HepG2 (cell line): ENCODE results near the gene CORO7. TPM values are rescaled to one million over a fixed set of nuclear protein-coding genes. Genes with fewer than 3 reads are reported as not detected.

Experiments
- MYNN ChIP-seq: sonication (generic); formaldehyde crosslinking; IDR thresholded peaks from 2 replicates; pipeline ENCODE4 v1.4.0; 2020; ENCODE audit warnings: mild to moderate bottlenecking, low read depth, missing genetic modification reagents
- NR1H2 ChIP-seq: sonication (generic); formaldehyde crosslinking; IDR thresholded peaks from 2 replicates; pipeline ENCODE4 v1.8.1; 2022; ENCODE audit warnings: low read depth, missing genetic modification reagents, borderline replicate concordance
- SIX1 ChIP-seq: sonication (generic); formaldehyde crosslinking; IDR thresholded peaks from 2 replicates; pipeline ENCODE4 v1.4.0; 2020; ENCODE audit warnings: missing genetic modification reagents, borderline replicate concordance
- SP4 ChIP-seq: sonication (generic); formaldehyde crosslinking; IDR thresholded peaks from 2 replicates; pipeline ENCODE4 v1.8.1; 2023; ENCODE audit warnings: mild to moderate bottlenecking, missing genetic modification reagents
- ZNF44 ChIP-seq: sonication (generic); formaldehyde crosslinking; IDR thresholded peaks from 2 replicates; pipeline ENCODE4 v1.5.1; 2020; ENCODE audit warnings: mild to moderate bottlenecking, missing genetic modification reagents
- ZSCAN9 ChIP-seq: IDR thresholded peaks from 2 replicates; pipeline ENCODE4 v1.6.1; 2016; ENCODE audit warnings: borderline replicate concordance
- polyA plus RNA-seq, 8 experiments: library from polyadenylated mRNA; depleted of rRNA in 3 of 8; stranded (reverse) in 7 of 8; unstranded in 1 of 8; fragments of >200 nt; fragmentation: Illumina TruSeq in 4 of 8; extraction: Trizol in 4 of 8; gene quantifications; 2 replicates each; pipeline versions ENCODE4 v1.2.1 to v1.2.3, GENCODE V29; 2011 to 2016; ENCODE audit warnings: low read depth in 4 of 8, missing spikeins in 1 of 8, mixed read lengths in 1 of 8; ENCODE audit not compliant: insufficient read depth in 1 of 8
- total RNA-seq, 5 experiments: library from RNA; depleted of rRNA; stranded (reverse); fragments of >200 nt; fragmentation: Illumina TruSeq; extraction: Trizol; gene quantifications; 2 replicates each; pipeline ENCODE4 v1.2.3, GENCODE V29; 2016; ENCODE audit warnings: low read depth in 1 of 5
- TF ChIP-seq, protein P1 (sequence below), 2 experiments: sonication (generic) in 1 of 2; formaldehyde crosslinking in 1 of 2; IDR thresholded peaks; 2 replicates each; pipeline versions ENCODE4 v1.6.1 to v1.9.0; 2014 to 2022; ENCODE audit warnings: antibody characterized with exemption in 1 of 2, borderline replicate concordance in 1 of 2, inconsistent platforms in 1 of 2, low read depth in 1 of 2, missing genetic modification reagents in 1 of 2
- TF ChIP-seq, protein P2 (sequence below): sonication (generic); formaldehyde crosslinking; IDR thresholded peaks from 2 replicates; pipeline ENCODE4 v1.4.0; 2020; ENCODE audit warnings: missing genetic modification reagents
- TF ChIP-seq, protein P3 (sequence below): sonication (generic); formaldehyde crosslinking; IDR thresholded peaks from 2 replicates; pipeline ENCODE4 v1.4.0; 2020; ENCODE audit warnings: missing genetic modification reagents, mild to moderate bottlenecking, borderline replicate concordance
- TF ChIP-seq, protein P4 (sequence below): sonication (generic); formaldehyde crosslinking; conservative IDR thresholded peaks from 2 replicates; pipeline ENCODE4 v1.8.0; 2022; ENCODE audit warnings: low read depth, missing genetic modification reagents
- TF ChIP-seq, protein P5 (sequence below): sonication (generic); formaldehyde crosslinking; IDR thresholded peaks from 2 replicates; pipeline ENCODE4 v1.5.1; 2020; ENCODE audit warnings: mild to moderate bottlenecking, moderate library complexity, missing genetic modification reagents

The CORO7 gene
- total and polyA plus RNA-seq, 2 of the 13 experiments (the other 11 are each of a cell fraction or from before 2014, with no cell fraction given) = 9.9 to 14.3 TPM

DNA sequence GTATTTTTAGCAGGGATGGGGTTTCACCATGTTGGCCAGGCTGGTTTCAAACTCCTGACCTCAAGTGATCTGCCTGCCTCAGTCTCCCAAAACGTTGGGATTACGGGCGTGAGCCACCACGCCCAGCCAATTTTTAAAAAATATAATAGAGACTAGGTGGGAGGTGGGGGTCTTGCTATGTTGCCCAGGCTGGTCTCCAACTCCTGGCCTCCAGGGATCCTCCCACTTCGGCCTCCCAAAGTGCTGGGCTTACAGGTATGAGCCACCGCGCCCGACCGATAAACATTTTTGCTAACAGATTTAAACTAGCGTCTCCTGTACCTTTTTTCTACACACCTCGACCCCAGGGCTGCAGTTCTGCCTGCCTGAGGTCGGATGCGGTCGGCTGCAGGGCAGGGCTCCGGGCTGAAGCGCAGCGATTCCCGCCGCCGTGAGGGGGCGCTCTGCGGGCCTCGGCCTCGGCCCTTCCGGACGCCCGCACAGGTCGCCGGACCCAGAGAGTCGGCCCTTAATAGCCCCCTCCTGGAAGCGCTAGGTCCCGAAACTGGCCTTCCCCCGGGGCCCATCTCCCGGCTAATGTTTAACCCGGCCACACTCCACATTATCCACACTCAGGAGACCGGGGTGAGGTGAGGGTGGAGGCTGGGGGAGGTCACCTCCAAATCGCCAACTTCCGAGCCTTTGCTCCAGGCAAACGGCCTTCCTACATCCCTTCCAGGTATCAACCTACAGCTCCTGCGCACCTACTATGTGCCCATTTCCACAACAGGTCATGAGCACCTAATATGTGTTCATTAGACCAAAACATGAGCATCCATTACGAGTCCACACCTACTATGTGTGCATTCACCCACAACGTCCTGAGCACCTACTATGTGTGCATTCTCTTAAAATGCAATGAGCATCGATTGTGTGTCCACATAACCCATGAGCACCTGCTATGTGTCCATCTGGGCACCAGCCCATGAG lies 102.5 kb downstream of the CORO7 start (continued):
- TF ChIP-seq NR1H2 (CRISPR knock-in tag) (no peak), SP4 (CRISPR knock-in tag) (no peak), MYNN (no peak), ZSCAN9 (CRISPR knock-in tag) (no peak; the same call in 1 of the 2 replicates), SIX1 (no peak), ZNF44 (no peak)
- TF ChIP-seq, protein P1, sequence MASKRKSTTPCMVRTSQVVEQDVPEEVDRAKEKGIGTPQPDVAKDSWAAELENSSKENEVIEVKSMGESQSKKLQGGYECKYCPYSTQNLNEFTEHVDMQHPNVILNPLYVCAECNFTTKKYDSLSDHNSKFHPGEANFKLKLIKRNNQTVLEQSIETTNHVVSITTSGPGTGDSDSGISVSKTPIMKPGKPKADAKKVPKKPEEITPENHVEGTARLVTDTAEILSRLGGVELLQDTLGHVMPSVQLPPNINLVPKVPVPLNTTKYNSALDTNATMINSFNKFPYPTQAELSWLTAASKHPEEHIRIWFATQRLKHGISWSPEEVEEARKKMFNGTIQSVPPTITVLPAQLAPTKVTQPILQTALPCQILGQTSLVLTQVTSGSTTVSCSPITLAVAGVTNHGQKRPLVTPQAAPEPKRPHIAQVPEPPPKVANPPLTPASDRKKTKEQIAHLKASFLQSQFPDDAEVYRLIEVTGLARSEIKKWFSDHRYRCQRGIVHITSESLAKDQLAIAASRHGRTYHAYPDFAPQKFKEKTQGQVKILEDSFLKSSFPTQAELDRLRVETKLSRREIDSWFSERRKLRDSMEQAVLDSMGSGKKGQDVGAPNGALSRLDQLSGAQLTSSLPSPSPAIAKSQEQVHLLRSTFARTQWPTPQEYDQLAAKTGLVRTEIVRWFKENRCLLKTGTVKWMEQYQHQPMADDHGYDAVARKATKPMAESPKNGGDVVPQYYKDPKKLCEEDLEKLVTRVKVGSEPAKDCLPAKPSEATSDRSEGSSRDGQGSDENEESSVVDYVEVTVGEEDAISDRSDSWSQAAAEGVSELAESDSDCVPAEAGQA (IDR thresholded peaks at IDR 0.05; ENCODE audit: low read depth) = no peak
- TF ChIP-seq, protein P1 (CRISPR knock-in tag; IDR thresholded peaks at IDR 0.05; ENCODE audit: borderline replicate concordance) = no peak
- TF ChIP-seq, protein P2, sequence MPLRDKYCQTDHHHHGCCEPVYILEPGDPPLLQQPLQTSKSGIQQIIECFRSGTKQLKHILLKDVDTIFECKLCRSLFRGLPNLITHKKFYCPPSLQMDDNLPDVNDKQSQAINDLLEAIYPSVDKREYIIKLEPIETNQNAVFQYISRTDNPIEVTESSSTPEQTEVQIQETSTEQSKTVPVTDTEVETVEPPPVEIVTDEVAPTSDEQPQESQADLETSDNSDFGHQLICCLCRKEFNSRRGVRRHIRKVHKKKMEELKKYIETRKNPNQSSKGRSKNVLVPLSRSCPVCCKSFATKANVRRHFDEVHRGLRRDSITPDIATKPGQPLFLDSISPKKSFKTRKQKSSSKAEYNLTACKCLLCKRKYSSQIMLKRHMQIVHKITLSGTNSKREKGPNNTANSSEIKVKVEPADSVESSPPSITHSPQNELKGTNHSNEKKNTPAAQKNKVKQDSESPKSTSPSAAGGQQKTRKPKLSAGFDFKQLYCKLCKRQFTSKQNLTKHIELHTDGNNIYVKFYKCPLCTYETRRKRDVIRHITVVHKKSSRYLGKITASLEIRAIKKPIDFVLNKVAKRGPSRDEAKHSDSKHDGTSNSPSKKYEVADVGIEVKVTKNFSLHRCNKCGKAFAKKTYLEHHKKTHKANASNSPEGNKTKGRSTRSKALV = peak; percentile 73
- TF ChIP-seq, protein P3, sequence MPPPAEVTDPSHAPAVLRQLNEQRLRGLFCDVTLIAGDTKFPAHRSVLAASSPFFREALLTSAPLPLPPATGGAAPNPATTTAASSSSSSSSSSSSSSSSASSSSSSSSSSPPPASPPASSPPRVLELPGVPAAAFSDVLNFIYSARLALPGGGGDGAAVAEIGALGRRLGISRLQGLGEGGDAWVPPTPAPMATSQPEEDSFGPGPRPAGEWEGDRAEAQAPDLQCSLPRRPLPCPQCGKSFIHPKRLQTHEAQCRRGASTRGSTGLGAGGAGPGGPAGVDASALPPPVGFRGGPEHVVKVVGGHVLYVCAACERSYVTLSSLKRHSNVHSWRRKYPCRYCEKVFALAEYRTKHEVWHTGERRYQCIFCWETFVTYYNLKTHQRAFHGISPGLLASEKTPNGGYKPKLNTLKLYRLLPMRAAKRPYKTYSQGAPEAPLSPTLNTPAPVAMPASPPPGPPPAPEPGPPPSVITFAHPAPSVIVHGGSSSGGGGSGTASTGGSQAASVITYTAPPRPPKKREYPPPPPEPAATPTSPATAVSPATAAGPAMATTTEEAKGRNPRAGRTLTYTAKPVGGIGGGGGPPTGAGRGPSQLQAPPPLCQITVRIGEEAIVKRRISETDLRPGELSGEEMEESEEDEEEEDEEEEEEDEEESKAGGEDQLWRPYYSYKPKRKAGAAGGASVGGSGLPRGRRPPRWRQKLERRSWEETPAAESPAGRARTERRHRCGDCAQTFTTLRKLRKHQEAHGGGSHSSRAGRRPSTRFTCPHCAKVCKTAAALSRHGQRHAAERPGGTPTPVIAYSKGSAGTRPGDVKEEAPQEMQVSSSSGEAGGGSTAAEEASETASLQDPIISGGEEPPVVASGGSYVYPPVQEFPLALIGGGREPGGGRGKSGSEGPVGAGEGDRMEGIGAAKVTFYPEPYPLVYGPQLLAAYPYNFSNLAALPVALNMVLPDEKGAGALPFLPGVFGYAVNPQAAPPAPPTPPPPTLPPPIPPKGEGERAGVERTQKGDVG = peak; percentile 45; the same call in 1 of the 2 replicates
- TF ChIP-seq, protein P4, sequence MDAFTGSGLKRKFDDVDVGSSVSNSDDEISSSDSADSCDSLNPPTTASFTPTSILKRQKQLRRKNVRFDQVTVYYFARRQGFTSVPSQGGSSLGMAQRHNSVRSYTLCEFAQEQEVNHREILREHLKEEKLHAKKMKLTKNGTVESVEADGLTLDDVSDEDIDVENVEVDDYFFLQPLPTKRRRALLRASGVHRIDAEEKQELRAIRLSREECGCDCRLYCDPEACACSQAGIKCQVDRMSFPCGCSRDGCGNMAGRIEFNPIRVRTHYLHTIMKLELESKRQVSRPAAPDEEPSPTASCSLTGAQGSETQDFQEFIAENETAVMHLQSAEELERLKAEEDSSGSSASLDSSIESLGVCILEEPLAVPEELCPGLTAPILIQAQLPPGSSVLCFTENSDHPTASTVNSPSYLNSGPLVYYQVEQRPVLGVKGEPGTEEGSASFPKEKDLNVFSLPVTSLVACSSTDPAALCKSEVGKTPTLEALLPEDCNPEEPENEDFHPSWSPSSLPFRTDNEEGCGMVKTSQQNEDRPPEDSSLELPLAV = 0 out of 2 replicates have a peak, but pooled peaks have one; percentile 22
- TF ChIP-seq, protein P5, sequence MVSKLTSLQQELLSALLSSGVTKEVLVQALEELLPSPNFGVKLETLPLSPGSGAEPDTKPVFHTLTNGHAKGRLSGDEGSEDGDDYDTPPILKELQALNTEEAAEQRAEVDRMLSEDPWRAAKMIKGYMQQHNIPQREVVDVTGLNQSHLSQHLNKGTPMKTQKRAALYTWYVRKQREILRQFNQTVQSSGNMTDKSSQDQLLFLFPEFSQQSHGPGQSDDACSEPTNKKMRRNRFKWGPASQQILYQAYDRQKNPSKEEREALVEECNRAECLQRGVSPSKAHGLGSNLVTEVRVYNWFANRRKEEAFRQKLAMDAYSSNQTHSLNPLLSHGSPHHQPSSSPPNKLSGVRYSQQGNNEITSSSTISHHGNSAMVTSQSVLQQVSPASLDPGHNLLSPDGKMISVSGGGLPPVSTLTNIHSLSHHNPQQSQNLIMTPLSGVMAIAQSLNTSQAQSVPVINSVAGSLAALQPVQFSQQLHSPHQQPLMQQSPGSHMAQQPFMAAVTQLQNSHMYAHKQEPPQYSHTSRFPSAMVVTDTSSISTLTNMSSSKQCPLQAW = peak; percentile 91
